Activated B cell treated with CpG ODN at 0.5 μM for 24 hours (primary cell): ENCODE measurements around the gene TMEM69. TPM values are rescaled to one million over a fixed set of nuclear protein-coding genes. Genes with fewer than 3 reads are reported as not detected.

ENCODE experiments used
- ATAC-seq: fragments of 200-7000 bp; cut with Tn5 transposase; one replicate; pipeline ENCODE4 v1.10.0; 2021; ENCODE audit warnings: low read depth, mild to moderate bottlenecking, moderate library complexity
- CTCF ChIA-PET: fragments of 350-600 bp; sonication (Branson Sonifier 250); formaldehyde crosslinking; loops from one replicate; lab custom pipeline; 2021; ENCODE audit warnings: antibody characterized with exemption; lab: Charles Lee
- POLR2A ChIA-PET: fragments of 350-600 bp; sonication (Branson Sonifier 250); formaldehyde crosslinking; loops from one replicate; lab custom pipeline; 2021; ENCODE audit warnings: antibody characterized with exemption; lab: Charles Lee
- DNase-seq: peaks from one replicate; pipeline ENCODE4 v3.0.0; 2022
- H3K27ac Mint-ChIP-seq: one replicate; pipeline ENCODE4 v1.8.0; 2020; ENCODE audit warnings: mixed read lengths
- H3K27me3 Mint-ChIP-seq: one replicate; pipeline ENCODE4 v1.8.0; 2021; ENCODE audit warnings: mixed read lengths
- H3K36me3 Mint-ChIP-seq: one replicate; pipeline ENCODE4 v1.8.0; 2021; ENCODE audit warnings: low read depth, mixed read lengths
- H3K4me1 Mint-ChIP-seq: one replicate; pipeline ENCODE4 v1.8.0; 2021; ENCODE audit warnings: mixed read lengths
- H3K4me3 Mint-ChIP-seq: one replicate; pipeline ENCODE4 v1.8.0; 2020; ENCODE audit warnings: mild to moderate bottlenecking, mixed read lengths
- H3K9me3 Mint-ChIP-seq: one replicate; pipeline ENCODE4 v1.8.0; 2020; ENCODE audit warnings: mixed read lengths
- intact Hi-C: fragments of 100-400 bp; cut with micrococcal nuclease; formaldehyde crosslinking; loops from one replicate; pipeline ENCODE4 v1.15.1; 2024
- total RNA-seq: library from RNA; stranded (reverse); gene quantifications from 2 replicates; pipeline ENCODE4 v1.2.3, GENCODE V29; 2022
- TF ChIP-seq, protein P1 (sequence below): fragments of 200-600 bp; IDR thresholded peaks from one replicate; pipeline ENCODE4 v1.8.0; 2022; ENCODE audit warnings: antibody characterized with exemption, mild to moderate bottlenecking

TMEM69 gene
- total RNA-seq, 1 donor from 2014 or later = 26.6 TPM

DNA sequence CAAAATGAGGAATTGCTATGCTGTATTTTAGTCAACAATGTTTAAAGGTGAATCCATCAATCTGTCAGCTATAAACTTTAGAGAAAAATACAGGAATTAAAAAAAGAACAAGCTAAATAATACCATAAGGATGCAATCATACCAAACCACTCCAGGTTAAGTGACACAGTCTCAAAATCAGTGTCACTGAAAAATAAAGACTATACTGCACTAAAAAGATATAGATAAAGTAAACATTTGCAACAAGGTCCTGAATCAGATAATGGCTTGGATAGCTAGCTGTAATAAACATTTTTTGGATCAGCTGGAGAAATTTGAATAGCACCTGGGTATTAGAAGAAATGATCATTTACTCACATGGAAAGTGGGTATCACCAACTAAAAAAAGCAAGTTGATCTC lies 9.5 kb upstream of the TMEM69 start:
- Mint-ChIP-seq H3K4me3 (no peak overlapping the region), H3K9me3 (no peaks in the 10 kb centered on the region), H3K27me3 (no peaks in the 10 kb centered on the region), H3K4me1 (peaks cover 83% of the 10 kb centered on the region), H3K36me3 (peaks cover 18% of the 10 kb centered on the region), H3K27ac (no peak overlapping the region)
- CTCF ChIA-PET = no interaction called here
- ATAC-seq (no peak), DNase-seq (no peak)
- intact Hi-C loops = no loop called here
- TF ChIP-seq, protein P1, sequence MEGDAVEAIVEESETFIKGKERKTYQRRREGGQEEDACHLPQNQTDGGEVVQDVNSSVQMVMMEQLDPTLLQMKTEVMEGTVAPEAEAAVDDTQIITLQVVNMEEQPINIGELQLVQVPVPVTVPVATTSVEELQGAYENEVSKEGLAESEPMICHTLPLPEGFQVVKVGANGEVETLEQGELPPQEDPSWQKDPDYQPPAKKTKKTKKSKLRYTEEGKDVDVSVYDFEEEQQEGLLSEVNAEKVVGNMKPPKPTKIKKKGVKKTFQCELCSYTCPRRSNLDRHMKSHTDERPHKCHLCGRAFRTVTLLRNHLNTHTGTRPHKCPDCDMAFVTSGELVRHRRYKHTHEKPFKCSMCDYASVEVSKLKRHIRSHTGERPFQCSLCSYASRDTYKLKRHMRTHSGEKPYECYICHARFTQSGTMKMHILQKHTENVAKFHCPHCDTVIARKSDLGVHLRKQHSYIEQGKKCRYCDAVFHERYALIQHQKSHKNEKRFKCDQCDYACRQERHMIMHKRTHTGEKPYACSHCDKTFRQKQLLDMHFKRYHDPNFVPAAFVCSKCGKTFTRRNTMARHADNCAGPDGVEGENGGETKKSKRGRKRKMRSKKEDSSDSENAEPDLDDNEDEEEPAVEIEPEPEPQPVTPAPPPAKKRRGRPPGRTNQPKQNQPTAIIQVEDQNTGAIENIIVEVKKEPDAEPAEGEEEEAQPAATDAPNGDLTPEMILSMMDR = no peak
- POLR2A ChIA-PET = interaction anchor here (0.5 kb wide), 1 partner anchor 953 kb away, joined by 12 read pairs; no protein-coding TSS in a partner anchor

DNA sequence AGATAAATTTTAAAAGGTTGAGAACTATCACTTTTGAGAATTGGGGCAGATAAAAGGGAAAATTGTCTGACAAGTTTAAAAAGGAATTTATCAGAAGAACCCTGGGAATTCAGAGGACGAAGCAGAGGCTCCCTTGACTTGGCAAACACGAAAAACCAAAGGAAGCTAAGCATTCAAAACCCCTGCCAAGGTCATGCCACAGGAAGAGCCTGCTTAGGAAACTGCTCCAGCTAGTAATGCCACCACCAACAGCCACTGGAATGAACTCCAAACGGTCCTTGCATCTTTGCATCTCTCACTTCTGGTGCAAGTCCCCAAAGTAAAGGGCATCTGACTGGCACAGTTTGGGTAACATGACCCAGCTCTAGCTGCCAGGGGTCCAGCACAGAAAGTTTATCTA lies 8.9 kb upstream of the TMEM69 start:
- DNase-seq (no peak), ATAC-seq (no peak)
- Mint-ChIP-seq H3K4me1 (peaks cover 77% of the 10 kb centered on the region), H3K4me3 (no peak overlapping the region), H3K27ac (no peak overlapping the region), H3K27me3 (no peaks in the 10 kb centered on the region), H3K36me3 (peaks cover 16% of the 10 kb centered on the region), H3K9me3 (no peaks in the 10 kb centered on the region)
- TF ChIP-seq, protein P1 = no peak
- ChIA-PET CTCF (no interaction called here), POLR2A (no interaction called here)
- intact Hi-C loops = no loop called here

DNA sequence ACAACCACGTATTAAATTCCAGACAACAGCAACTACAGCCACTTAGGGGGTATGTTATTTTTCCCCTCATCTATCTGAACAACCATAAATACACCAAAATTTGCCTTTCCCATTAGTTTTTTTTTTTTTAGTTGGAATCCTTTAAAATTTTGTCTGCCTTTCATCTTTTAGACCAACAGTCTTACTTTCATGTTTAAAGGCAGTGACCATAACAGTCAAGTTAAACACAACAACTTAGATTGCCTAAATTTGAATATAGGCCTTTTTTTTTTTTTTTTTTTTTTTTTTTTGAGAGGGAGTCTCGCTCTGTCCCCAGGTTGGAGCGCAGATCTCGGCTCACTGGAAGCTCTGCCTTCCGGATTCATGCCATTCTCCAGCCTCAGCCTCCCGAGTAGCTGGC lies 5.0 kb upstream of the TMEM69 start:
- TF ChIP-seq, protein P1 = no peak
- Mint-ChIP-seq H3K4me1 (peaks cover 69% of the 10 kb centered on the region), H3K4me3 (no peak overlapping the region), H3K27ac (no peak overlapping the region), H3K36me3 (peaks cover 32% of the 10 kb centered on the region), H3K27me3 (no peaks in the 10 kb centered on the region), H3K9me3 (no peaks in the 10 kb centered on the region)
- DNase-seq (no peak), ATAC-seq (no peak)
- intact Hi-C loops = loop anchor here (10.0 kb wide), 1 partner anchor 662 kb away; the partner anchor contains the start of gene NSUN4
- ChIA-PET CTCF (no interaction called here), POLR2A (interaction anchor here (0.7 to 2.0 kb wide), 2 partner anchors 98 to 197 kb away, joined by 3 to 4 read pairs; no protein-coding TSS in a partner anchor)

DNA sequence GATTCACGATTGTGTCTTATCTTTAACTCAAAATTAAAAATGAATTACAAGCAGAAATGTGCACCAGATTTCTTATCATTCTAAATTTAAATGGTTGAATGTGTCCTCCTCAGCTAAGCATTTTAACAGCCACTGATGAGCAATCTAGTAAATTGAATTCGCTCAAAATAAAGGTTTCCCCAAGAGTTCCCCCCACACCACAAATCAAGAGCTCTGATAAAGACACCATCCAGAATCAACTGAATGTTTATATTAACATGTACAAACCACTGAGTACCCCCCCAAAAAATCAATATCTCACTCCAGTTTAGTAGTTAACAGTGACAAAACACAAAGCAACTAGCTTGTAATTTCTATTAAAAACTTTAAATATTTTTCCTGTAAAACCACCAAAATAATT lies 3.6 kb upstream of the TMEM69 start:
- ChIA-PET CTCF (interaction anchor here (1.0 kb wide), 1 partner anchor 20 kb away, joined by 3 read pairs; no protein-coding TSS in a partner anchor), POLR2A (no interaction called here)
- ATAC-seq (no peak), DNase-seq (no peak)
- H3K9me3 Mint-ChIP-seq = no peaks in the 10 kb centered on the region
- H3K4me1 Mint-ChIP-seq = peaks cover 66% of the 10 kb centered on the region
- TF ChIP-seq, protein P1 = no peak
- intact Hi-C loops = loop anchor here (10.0 kb wide), 1 partner anchor 660 kb away; the partner anchor contains the start of gene NSUN4
- H3K36me3 Mint-ChIP-seq = peaks cover 39% of the 10 kb centered on the region
- H3K4me3 Mint-ChIP-seq = peak overlapping the region; percentile 99
- no peaks in the 10 kb centered on the region for H3K27me3 Mint-ChIP-seq
- no peak overlapping the region for H3K27ac Mint-ChIP-seq

DNA sequence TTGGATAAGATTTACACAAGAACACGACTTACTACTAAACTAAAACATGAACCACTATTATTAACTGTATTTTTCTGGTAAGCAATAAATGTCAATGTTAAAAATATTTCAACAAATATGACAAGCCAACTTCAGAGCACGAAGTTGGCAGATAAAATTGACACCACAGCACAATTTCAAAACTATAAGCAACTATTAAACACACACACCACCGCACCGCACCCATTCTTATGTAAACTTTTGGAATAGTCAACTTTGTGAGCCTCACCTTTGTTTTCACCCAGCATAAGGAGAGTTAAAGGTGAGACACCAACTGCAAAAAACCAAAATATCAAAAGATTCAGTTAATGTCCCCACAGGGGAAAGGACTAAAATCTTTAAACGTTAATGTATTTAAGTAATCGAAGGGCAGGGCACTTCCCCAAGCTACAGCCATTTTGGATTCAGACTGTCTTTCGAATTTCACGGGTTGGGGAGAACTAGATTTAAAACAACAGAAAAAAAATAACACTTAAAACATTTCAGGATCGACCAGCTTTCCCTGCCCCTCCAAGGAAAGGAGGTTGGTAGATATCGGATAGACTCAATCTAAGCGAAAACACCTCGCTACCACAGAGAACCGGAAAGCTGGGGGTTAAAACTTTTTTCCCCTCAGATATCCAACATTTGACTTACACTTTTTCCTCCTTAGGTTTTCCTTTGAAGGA lies 2.5 kb upstream of the TMEM69 start:
- Mint-ChIP-seq H3K4me1 (peaks cover 62% of the 10 kb centered on the region), H3K36me3 (peaks cover 44% of the 10 kb centered on the region), H3K9me3 (no peaks in the 10 kb centered on the region), H3K27me3 (no peaks in the 10 kb centered on the region), H3K4me3 (peak overlapping the region; percentile 99), H3K27ac (peak overlapping the region; percentile 100)
- ATAC-seq = no peak
- ChIA-PET CTCF (interaction anchor here (0.7 to 1.4 kb wide), 2 partner anchors 67 to 118 kb away, joined by 3 to 4 read pairs; no protein-coding TSS in a partner anchor), POLR2A (interaction anchor here (0.6 to 2.7 kb wide), 22 partner anchors 8 to 1054 kb away, joined by 3 to 31 read pairs (median 5); partner anchors contain the start of genes CCDC163, HECTD3, IPP and MMACHC)
- no peak for DNase-seq
- TF ChIP-seq, protein P1 = no peak
- intact Hi-C loops = loop anchor here (1.0 to 10.0 kb wide), 11 partner anchors 47 to 1653 kb away; partner anchors contain the start of genes ARMH1, BEST4, HECTD3 and MKNK1
